AG09309 (cell line): ENCODE measurements around the gene SFTPA2.
"Not testable (repeated sequence)": the region's sequence is repeated elsewhere in the genome, so short reads cannot be mapped to it uniquely, and the experiment has no call there.

Source experiments
- DNase-seq: peaks from one replicate; pipeline ENCODE4 v3.0.0-alpha.2; 2010; ENCODE audit warnings: low read depth
- H3K4me3 ChIP-seq: 2 replicates; pipeline ENCODE4 v1.5.1; 2011; ENCODE audit warnings: mild to moderate bottlenecking, low read depth, low read length, moderate library complexity; ENCODE audit not compliant: control insufficient read depth
- TF ChIP-seq, protein P1 (sequence below): IDR thresholded peaks from 2 replicates; pipeline ENCODE4 v1.5.1; 2011; ENCODE audit warnings: mild to moderate bottlenecking, low read depth, low read length, inconsistent platforms; ENCODE audit not compliant: insufficient read depth, control insufficient read depth; ENCODE audit errors: missing control alignments

Gene SFTPA2

DNA sequence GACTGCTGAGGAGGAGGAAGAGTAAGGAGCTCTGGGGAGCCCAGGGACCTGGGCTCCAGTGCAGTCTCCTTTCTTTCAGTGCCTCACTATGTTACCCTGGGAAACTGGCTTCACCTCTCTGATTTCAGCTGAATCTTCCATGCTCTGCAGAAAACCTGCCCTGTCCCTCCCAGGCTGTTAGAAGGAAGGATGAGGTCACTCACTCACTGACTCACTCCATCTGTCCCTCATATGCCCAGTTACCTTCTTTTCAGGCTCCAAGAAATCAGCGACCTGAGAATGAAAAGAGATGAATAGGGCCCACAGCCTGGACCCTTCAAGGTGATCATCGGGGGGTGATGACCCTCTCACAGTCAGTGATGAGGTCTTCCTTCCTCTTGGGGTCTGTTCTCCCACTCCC lies 481 bp downstream of the SFTPA2 start:
- TF ChIP-seq, protein P1, sequence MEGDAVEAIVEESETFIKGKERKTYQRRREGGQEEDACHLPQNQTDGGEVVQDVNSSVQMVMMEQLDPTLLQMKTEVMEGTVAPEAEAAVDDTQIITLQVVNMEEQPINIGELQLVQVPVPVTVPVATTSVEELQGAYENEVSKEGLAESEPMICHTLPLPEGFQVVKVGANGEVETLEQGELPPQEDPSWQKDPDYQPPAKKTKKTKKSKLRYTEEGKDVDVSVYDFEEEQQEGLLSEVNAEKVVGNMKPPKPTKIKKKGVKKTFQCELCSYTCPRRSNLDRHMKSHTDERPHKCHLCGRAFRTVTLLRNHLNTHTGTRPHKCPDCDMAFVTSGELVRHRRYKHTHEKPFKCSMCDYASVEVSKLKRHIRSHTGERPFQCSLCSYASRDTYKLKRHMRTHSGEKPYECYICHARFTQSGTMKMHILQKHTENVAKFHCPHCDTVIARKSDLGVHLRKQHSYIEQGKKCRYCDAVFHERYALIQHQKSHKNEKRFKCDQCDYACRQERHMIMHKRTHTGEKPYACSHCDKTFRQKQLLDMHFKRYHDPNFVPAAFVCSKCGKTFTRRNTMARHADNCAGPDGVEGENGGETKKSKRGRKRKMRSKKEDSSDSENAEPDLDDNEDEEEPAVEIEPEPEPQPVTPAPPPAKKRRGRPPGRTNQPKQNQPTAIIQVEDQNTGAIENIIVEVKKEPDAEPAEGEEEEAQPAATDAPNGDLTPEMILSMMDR = no peak
- no peak overlapping the region for H3K4me3 ChIP-seq
- DNase-seq = no peak

DNA sequence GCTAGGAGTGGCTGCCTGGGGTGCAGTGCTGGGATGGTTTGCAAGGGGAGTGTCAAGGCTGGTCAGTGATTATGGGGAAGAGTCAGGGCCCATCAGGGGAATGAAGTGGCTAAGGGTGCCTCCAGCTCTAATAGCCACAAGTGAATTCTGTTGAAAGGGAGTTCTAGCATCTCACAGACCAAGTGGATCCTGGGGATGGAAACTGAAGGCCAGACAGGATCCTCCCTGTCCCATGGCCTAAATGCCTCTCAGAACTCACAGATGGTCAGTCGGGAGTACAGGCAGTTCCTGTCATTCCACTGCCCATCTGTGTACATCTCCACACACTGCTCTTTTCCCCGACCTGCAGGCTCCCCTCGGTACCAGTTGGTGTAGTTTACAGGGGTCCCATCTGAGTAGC lies 3.2 kb downstream of the SFTPA2 start:
- not testable (repeated sequence) for H3K4me3 ChIP-seq, DNase-seq

DNA sequence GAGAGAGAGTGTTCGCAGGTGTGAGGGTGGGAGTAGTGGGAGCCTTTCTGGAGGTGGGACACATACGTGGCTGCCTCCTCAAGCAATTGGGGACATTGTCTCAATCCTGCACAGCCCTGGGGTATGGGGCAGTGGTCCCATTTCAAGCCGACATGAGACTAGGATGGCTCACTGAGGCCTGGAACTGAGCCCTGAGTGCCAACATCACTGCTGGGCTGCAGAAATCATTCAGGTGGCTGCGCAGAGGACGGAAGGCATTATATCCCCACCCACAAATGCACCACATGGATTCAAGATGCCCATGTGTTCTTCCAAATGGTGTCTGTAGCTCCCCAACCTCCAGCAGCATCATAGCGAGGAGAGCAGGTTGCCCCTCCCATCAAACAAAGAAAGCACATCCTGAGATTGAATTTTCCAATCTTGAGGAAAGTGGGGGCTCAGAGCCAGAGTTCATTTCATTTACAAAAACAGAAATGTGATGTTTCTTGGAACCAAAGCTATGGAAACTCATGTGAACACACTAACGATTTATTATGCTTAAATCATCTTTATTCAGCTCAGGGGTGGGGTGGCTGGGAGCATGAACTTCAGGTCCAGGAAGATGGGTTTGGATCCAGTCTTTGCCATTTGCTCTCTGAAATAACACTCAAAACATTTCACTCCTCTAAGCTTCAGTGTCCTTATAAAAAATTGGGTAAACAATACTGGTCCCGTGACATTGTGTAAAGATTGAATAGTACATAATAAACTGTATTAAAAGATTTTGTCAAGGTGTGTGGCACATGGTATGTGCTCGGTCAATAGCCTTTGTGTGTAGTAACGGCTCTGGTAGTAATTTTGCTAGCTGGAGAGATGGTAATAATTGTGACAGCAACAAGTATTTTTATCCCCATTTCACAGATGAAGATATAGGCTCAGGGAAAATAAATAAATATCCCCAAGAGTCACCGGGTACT lies 4.6 kb downstream of the SFTPA2 start:
- TF ChIP-seq, protein P1 = no peak
- DNase-seq = no peak
- H3K4me3 ChIP-seq = no peak overlapping the region

DNA sequence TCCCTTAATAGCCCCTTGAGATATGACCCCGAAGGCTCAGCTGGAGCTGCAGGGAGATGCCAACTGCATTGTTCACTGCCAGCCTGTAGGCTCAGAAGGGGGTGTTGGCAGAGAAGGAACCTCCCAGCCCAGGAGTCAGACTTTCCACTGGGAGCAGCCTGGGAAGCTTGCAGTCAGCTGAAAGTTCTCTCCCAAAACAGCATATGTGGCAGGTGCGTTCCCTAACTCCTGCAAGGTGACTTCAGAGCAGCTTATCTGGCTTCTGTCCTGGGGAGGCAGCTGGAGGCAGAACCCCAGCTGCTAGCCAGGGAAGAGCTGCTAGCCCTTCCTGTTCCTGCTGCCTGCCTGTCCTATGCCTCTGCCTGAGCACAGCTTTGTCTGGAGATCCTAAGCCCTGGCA lies 8.1 kb downstream of the SFTPA2 start:
- H3K4me3 ChIP-seq = no peak overlapping the region
- TF ChIP-seq, protein P1 = no peak
- no peak for DNase-seq

DNA sequence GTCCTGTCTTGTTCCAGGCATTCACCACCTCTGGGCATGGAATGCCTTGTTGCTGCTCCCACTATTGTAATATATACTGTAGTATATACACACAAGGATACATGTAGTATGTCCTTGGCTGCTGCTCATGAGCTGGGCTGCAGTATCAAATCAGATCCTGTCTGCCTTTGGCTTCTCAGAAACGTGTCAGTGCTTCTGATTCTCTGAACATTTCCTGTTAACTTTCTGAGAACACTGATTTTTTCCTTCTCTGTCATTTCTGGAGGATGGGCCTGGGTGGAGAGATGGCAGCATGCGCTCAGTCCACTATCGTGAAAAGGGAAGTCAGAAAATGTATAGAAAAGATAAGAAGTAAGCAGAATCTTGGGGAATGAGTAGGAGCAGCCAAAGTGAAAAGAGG lies 12.2 kb downstream of the SFTPA2 start:
- no peak overlapping the region for H3K4me3 ChIP-seq
- DNase-seq = no peak
- TF ChIP-seq, protein P1 = no peak

DNA sequence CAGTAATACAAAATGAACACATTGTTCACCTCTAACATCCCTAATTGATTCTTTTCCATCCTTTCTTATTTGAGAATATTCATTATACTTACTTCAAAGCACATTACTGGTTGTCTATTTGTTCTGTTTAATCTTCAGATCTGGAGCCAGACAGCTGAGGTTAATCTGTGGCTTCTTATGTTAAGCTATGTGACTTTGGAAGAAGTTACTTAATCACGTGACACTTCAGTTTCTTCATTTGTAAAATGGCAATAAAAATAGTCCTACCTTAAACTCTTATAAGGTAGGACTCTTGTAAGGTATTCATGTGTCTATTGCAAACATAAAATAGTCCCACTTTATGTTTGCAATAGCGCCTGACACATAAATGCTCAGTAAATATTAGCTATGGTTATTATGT lies 13.1 kb downstream of the SFTPA2 start:
- not testable (repeated sequence) for H3K4me3 ChIP-seq, DNase-seq

DNA sequence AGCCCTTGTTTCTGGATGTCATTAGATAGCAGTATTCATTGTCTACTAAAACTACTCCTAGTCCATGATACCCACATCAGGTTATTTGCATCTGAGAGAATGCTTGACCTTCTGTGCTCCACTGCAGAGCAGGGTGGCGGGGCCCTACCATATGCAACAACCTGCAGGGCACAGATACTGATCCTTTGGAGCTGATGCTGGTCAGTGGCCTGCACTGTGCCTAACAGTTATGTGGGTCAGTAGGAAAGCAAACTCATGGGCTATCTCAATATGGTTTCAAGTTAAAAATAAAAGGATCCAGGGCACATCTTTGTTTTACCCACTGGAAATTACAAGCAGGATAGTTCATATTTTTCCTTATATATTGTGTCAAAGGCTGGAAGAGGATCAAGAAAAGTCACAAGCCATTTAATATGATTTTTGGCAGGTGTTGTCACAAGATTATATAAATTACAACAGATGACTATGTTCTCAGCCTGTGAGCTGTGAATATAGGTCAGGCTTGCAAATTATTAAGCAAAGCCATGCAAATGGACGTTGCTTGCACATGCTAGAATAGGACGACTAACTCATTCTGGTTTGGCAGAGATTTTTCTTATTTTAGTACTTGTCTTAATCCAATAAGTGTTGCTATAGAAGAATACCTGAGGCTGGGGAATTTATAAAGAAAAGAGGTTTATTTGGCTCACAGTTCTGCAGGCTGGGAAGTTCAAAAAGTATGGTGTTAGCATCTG lies 15.1 kb downstream of the SFTPA2 start:
- not testable (repeated sequence) for H3K4me3 ChIP-seq, DNase-seq

DNA sequence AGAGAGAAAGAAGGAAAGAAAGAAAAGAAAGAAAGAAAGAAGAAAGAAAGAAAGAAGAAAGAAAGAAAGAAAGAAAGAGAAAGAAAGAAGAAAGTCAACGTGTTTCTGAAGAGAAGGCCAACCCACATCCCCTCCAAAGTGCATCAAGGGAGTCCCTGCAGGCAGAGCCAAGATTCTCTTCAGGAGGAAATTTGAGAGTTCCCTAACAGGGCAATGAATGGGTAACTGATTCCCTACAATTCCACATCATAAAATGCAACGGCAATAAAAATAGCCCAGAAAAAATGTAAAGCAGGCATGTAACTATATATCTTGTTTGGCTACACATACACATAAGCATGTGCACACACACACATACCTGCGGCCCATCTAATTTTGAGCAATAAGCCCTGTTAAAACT lies 15.8 kb downstream of the SFTPA2 start:
- not testable (repeated sequence) for DNase-seq, H3K4me3 ChIP-seq

DNA sequence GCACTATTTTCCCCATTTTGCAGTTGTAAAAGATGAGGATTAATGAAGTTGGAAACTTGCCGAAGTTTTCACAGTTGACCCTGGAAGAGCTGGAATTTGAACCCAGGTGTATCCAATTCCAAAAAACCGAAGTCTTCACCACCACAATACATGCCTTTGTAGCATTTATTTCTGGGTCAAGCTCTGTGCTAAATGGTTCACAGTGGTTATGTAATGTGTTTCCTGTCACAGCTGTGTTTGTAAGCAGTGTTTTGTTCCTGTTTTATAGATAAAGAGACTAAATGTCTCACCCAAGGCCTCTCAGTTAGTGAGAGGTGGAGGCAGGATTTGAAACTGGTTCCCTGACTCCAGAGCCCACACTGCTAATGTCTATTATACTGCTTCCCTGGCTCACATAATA lies 17.6 kb downstream of the SFTPA2 start:
- no peak overlapping the region for H3K4me3 ChIP-seq
- TF ChIP-seq, protein P1 = no peak
- no peak for DNase-seq

DNA sequence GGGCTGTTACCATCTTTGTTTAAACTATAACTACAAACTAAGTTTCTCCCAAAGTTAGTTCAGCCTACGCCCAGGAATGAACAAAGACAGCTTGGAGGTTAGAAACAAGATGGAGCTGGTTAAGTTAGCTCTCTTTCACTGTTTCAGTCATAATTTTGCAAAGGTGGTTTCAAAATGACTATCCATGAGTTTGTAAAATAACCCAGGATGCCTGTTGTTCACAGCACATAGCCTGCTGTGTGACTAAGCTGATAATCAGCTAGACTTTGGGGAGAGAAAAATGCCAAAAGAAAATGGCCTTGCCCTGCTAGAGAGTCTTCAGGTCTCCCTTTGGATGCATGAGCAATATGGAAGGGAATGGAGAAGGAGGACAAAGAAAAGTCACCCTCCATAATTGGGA lies 19.3 kb downstream of the SFTPA2 start:
- not testable (repeated sequence) for H3K4me3 ChIP-seq, DNase-seq

DNA sequence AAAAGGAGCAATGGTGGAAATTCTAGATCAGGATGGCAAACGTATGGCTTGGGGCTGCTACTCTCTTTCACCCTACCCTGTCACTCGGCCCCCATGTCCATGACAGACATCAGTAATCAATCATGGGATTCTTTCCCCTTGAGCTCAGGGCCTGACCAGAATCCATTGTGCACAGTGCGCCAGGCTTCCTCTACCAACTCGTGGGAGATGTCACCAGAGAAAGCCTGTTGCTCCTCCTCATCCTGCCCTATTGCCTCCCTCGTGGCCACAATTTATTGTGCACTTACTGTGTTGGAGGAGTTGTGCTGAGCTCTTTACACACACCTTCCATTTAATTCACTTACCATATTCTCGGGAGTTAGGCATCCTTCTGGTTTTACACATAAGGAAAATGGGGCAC lies 21.9 kb downstream of the SFTPA2 start:
- not testable (repeated sequence) for DNase-seq, H3K4me3 ChIP-seq

DNA sequence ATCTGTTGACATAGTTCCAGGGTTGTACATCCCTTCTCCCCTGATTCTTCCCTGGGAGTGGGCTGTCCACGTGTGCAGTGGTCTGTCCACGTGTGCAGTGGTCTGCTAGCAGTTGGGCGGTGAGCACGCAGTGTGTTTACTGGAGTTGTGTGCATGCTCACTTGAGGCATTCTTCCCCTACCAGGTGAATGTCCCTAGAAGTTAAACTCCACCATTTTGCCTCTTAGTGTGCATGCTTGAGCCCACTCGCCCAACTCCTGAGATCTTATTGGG lies 26.4 kb downstream of the SFTPA2 start:
- not testable (repeated sequence) for DNase-seq, H3K4me3 ChIP-seq
